T-helper 1 cell (primary cell): Measurements from ENCODE around the gene AMZ1.
"Not testable (repeated sequence)": the region's sequence is repeated elsewhere in the genome, so short reads cannot be mapped to it uniquely, and the experiment has no call there.

ENCODE experiments used
- DNase-seq, 5 donors: peaks; one replicate each; pipeline ENCODE4 v3.0.0-alpha.2; 2012 to 2020

The AMZ1 gene

DNA sequence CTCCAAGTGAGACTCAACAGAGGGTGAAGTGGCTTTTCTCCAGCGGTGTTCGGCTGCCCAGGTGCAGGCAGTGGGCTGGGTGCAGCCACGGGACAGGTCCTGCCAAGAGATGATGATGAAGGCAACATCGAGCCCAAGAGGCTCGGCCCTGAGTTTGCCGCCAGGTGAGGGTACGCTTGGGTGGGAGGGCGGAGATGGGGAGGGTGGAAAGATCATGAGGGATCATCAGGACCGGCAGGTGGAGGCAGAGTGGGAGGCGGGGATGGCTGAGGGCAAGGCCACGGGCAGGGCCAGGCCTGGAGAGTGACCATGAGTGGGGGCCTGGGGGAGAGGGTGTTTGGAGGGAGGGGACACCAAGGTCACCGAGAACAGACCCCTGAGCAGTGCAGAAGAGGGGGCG is 17.8 kb upstream of the AMZ1 start:
- DNase-seq = no peak

DNA sequence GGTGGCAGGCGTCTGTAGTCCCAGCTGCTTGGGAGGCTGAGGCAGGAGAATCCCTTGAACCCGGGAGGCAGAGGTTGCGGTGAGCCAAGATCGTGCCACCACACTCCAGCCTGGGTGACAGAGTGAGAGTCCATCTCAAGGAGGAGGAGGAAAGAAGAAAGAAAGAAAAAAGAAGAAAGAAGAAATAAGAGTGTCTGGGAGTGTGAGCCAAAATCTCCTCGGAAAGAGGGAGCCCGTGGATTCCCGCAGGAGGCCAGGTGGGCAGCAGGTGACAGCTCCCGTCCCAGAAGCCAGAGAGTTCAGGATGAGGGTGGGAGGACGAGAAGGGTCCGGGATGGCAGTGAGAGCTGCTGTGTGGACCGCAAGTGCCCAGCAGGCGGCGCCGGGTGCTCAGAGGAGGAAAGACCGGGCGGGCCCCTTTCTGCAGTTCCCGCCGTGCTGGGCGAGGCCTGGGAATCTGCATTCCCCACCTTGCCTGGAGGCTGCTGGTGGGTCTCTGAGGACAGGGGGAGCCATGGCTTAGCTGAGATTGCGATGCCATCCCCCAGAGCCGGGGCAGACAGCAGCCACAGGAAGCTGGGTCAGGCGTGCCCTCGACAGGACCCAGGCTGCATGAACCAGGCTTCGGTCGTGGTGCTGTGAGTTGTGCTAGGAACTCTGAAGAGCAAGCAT is 17.1 kb upstream of the AMZ1 start:
- DNase-seq = peak; percentile 27 to 62 (median 51)

DNA sequence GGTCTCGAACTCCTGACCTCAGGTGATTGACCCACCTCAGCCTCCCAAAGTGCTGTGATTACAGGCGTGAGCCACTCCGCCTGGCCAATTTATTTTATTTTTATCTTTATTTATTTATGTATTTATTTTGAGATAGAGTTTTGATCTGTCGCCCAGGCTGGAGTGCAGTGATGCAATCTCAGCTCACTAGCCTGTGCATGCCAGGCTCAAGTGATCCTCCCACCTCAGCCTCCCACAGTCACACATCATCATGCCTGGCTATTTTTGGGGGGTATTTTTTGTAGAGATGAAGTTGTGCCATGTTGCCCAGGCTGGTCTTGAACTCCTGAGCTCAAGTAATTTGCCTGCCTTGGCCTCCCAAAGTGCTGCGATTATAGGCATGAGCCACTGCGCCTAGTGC is 14.8 kb upstream of the AMZ1 start:
- DNase-seq = not testable (repeated sequence)

DNA sequence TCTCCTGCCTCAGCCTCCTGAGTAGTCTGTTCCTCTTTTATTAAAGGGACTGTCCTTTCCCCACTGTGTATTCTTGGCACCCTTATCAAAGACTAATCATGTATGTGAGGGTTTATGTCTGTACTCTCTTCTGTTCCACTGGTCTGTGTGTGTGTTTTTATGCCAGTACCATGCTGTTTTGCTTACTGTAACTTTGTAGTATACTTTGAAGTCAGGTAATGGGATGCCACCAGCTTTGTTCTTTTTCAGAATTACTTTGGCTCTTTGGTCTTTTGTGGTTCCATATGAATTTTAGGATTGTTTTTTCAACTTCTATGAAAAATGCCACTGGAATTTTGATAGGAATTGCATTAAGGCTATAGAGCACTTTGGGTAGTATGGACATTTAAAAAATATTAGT is 14.1 kb upstream of the AMZ1 start:
- no peak for DNase-seq

DNA sequence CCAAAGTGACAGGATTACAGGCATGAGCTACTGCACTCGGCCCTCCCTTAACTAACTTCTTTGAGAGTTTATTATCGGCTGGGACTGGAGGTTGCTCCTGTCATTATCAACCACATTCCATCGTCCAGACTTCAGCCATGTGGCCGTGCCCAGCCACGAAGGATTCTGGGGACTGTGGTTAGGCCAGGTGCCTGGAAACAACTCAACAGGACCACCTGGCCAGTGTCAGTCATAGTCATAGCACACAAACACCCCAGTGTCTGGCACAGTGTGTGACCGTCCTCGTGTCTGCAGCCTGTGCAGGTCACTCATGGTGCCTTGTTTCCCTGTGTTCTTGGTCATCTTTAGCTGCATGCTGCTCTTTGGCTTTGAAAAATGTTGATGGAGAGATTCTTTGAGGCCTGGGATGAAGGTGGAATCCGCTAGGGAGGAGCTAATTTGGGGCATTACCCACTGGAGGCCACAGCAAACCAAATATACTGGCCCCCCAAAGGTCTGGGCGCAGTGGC is 12.7 kb upstream of the AMZ1 start:
- no peak for DNase-seq

DNA sequence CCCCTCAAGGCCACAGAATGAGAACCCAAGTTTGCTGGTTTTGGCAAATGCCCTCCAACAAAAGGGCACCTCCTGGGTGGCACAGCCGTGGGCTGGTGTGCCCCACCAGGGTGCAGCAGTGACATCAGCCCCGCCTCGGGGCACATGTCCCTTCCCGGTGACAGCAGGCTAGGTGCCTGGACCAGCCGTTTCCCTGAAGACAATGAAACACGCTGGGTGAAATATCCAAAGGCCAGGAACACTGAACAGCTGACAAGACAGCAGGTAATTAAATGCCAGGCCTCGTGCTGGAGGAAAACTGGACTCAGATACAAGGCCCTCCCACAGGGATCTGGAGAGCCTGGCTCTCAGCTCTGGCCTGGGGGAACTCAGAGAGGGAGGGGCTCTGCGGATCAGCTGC is 11.4 kb upstream of the AMZ1 start:
- DNase-seq = not testable (repeated sequence)

DNA sequence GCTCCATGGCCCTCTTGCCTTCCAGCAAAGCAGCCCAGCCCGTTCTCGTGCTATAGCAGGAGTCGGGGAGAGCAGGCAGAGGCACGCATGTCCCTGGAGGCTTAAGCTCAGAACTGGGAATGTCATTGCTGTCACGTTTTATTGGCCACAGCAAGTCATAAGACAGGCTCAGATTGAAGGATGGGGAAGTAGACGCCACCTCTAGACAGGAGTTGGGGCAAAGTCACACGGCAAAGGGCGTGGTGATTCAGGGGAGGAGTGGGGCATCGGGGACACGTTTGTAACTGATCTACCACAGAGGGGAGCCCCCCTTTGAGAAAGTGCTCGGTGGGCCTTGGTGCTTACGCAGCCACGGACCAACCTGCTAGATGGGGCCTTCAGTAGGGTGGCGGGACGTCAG is 9.5 kb upstream of the AMZ1 start:
- not testable (repeated sequence) for DNase-seq

DNA sequence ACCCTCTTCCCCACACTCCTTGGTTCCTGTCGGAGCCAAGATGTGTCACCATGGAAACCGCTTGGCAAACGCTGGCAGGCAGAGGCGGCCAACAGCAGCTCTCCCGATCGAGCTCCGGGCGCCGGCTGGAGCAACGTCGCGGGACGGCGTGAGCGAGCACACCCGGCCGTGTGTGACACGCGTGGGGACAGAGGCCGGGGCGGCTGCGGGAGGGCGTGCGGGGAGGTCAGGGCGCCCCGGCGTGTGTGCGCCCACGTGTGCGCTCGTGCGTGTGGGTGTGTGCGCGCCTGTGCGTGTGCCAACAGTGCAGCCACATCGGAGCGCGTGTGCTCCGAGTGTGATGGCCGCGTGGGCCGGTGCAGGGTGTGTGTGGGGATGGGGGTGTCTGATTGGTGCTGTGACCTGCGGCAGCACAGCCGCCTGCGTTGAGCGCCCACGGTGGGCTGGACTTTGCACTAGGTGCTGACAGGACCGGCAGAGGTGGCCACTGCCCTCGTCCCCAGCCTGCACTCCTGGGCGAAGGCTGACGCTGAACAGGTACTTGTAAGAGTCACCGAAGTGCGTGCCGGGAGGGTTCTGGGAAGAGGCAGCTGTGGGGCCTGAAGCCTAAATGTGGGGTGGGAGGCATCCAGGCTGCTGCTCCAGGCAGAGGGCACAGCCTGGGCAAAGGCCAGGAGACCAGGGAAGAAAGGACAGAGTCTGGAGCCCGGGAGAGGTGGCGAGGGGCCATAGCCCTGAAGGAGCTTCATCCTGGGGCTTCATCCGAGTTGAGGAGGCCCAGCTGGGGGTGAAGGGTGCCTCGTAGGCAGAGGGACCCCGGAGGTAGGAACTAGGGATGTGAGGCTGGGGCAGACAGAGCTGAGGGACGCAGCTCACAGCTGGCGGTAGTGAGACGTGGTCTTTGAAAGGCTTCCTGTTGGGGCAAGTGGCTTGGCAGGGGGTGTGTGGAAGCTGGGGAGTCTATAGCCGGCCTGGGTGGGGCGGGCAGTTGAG is 8.6 kb upstream of the AMZ1 start:
- not testable (repeated sequence) for DNase-seq

DNA sequence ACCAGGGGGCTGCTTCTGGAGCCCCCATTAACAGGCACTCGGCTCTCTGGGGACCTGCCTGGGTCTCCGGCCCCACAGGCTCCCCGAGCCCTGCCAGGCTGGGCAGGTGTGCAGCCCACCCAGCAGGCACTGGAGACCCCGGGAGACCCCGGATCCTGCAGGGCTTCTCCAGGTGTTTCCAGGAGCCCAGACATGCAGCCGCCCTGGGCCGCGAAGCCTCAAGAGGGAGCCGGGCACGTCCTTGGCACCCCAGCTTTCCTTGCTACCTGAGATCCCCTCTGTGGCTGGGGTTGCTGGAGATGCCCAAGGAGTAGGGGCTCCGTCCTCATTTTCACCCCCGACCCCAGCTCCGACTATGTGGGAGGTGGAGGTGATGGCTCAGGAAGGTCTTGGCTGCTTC is 7.7 kb upstream of the AMZ1 start:
- no peak for DNase-seq

DNA sequence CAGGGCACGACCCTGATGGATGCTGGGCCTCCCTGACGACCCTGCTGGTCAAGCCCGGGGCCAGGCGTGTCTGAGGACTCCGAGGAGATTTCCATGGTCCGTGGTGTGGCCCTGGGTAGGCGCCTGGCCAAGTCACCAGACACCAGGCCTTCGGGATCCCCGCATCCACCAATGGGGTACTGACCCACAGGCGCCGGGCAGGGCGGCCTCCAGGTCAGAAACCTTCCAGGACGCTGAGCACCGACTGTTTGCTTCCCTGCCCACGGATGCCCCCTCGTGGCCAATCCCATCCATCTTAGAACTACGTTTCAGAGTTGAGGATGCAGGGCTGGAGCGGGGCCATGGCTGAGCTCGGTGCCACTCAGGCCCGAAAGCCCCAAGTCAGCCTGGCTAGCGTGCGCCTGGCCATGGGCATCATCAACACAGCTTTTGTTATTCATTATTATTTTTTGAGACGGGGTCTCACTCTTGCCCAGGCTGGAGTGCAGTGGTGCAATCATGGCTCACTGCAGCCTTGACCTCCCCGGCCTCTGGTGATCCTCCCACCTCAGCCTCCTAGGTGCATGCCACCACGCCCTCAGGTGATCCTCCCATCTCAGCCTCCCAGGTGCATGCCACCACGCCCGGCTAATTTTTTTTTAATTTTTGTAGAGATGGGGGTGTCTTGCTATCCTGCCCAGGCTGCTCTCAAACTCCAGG is 7.1 kb upstream of the AMZ1 start:
- DNase-seq = peak in 2 of 5 donors; percentile 32 to 40

DNA sequence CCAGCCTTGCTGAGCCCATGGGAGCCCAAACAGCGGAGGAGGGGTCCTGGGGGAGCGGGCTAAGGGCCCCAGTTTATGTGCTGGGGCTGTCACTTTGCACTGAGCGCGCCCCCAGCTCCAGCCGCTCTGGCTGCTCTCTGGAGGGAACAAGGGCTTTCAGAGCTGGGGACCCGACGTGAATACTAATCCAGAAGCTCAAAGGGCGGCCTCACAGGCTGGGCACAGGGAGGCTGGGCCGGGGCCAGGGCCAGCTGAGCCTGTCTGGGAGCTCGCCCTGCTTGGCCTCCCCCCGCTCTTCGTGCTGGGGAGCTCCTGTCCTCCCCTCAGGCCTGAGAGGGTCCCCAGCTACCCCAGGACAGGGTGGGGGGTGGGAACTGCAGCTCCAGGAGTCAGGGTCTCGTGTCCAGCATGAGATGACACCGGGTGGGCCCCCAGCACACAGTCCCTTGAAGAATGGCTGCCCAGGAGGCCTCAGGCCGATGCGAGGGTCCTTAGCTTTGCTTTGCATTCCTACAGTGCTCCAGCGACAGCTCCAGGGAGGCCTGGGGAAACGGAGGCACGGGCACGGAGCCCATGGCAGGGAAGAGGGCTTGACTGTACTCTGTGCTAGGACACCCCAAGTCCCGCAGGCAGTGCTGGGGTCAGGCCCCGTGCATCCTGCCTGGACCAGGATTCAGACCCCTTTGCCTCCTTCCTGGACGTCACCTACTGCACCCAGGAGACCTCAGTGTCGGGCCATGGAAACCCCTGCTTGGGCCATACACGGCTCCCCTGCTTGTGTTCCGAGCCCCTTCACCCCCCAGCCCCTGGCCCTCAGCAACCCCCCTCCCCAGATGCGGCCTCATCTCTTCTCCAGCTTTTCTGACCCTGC is 5.8 kb upstream of the AMZ1 start:
- no peak for DNase-seq

DNA sequence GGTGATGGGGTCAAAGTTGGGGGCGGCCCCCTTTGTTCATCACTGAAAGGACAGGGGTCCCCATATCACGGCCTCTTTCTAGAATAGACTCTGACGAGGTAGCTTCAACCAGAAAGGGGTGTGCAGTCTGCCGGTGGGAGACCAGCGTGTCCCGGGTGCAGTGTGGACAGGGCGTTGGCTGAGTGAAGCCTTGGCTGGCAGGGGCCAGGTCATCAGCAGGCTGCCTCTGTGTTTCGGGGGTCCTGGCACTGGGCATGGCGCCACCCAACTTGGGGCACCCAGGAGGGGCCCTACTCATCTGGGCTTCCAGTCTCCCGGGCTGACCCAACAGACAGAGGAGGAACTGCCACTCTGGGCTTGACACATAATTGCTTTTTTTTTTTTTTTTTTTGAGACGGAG is 3.5 kb upstream of the AMZ1 start:
- no peak for DNase-seq

DNA sequence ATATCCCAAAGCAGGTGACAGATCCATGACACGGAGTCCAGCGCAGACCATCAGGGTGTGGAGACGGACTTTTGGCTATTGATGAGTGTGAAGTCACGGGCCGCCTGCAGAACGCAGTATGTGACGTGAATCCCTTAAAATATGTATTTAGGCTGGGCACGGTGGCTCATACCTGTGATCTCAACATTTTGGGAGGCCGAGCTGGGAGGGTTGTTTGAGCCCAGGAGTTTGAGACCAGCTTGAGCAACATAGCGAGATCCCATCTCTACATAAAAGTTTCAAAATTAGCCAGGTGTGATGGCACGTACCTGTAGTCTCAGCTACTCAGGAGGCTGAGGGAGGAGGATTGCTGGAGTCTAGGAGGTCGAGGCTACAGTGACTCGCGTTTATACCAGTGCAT is 1.9 kb upstream of the AMZ1 start:
- DNase-seq = no peak

DNA sequence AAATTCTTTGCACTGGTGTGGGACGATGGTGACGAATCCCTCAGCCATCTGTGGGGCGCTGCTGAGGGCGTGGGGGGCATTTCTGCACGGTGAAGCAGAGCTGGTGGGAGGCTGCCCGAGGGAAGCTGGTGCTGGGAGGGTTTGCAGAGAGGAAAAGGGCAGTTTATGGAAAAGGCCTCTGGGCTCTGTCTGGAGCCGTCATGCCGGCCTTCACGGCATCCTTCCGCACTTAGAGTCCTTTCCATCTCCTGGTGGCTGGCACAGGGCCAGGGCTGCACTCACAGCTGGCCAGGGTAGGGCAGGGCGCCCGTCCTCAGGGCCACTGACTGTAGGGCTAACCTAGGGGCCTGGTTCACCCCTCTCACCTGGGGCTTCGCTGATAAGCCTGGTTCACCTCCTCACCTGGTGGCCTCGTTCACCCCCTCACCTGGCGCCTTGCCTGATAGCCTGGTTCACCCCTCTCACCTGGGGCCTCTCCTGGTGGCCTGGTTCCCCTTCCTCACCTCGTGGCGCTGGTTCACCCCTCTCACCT is 598 bp upstream of the AMZ1 start:
- DNase-seq = no peak

DNA sequence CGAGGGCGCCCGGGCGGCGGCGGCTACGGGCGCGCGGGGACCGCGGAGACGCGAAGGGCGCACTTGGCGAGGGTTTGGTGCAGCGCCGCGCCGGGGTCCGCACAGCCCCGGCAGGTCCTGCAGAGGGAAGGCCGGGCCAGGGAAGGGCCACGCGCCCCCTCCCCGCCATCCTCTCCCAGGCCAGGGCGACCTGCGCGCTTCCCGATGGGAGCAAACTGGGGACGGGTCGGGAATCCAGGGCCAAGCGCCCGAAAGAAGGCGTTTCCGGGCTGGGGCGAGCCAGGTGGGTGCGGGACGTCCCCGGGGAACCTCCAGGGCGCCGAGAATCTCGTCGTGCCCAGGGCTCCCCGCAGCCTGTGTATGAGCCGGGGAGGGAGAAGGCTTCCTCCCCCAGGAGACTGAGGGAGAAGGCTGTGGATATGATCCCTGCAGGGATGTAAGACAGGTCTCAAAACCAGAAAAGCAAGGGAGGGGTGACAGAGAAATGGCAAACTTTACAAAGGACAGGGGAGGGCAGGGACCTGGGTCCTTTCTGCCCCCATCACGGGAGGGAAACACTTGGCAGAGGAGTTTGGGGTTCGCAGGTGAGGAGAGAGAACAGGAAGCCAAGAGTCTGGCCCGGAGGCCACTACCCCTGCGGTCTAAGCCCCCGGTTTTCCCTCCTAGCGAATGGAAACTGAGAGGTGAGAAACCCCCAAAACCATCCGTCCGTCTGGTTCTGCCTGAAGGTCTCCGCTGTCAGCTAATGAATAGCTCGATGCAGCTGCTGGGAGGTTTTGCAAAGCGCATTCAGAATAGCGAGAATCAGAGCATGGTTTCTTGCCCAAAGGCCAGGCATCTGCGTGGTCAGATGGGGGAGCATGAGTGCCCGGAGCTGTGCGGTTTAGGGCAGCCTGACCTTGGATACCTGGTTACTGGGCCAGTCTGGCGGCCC is 674 bp downstream of the AMZ1 start:
- DNase-seq = no peak

DNA sequence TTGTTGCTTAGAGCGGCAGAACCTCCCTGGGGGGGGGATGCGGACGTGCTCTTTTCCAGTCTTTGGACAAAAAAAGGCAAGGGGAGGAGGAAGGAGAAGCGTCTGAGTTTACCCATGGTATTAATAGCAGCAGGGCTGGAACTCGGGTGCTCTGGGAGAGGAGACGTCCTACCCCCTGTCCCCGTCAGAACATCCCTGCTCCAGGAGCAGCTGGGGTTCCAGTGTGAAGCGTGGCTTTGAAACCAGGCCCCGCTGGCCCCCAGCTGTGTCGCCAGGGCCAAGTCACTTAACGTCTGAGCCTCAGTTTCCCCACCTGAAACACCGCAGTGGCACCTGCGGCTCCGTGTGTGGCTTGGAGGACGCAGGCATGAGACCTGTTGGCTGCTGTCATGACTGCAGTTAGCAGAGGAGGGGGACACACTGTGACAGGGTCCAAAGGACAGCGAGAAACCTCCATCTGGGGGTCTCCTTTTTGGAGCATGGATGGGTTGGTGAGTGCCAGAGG is 1.4 kb downstream of the AMZ1 start:
- no peak for DNase-seq

DNA sequence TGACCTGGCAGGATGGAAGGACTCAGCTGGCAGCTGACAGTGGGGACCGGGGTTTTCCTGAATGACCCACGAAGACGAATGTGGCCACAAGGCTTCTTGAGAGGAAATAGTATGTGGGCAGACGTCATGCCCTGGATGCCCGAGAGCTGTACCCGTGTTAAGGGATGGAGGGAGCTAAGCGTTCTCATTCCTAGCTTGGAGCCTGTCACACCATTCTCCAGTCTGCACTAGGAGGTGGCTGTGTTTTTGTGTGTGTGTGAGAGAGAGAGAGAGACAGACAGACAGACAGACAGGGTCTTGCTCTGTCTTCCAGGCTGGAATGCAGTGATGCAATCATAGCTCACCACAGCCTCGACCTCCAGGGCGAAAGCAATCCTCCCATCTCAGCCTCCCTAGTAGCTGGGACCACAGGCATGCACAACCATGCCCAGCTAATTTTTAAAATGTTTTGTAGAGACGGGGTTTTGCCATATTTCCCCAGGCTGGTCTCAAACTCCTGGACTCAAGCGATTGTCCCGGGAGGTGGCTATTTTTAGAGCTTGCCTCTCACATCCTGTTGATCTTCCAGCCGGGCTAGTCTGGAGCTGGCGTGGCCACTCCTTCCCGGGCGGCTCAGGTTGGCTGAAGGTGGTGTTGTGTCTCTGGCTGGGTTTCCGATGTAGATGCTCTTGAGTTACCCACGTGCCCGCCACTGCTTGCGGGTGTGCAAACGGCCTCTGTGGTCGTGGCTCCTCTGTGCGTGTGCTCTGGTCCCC is 2.1 kb downstream of the AMZ1 start:
- no peak for DNase-seq

DNA sequence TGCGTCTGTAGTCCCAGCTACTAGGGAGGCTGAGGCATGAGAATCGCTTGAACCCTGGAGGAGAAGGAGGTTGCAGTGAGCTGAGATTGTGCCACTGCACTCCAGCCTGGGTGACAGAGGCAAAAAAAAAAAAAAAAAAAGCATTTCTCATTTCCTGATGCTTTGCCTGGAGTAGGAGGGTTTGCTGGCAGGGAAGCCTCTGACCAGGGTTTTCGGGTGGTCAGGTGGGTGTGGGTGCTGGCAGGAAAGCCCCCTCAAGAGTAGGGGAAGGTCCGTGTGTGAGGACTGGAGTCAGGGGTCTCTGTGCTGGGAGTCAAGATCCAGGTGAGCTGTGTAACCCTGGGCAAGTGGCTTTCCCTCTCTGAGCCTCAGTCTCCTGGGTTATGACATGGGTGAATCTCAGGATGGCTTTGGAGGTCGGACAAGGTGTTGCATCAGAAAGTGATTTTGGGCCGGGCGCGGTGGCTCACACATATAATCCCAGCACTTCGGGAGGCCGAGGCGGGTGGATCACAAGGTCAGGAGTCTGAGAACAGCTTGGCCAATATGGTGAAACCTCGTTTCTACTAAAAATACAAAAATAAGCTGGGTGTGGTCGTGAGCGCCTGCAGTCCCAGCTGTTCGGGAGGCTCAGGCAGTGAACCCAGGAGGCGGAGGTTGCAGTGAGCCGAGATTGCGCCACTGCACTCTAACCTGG is 3.2 kb downstream of the AMZ1 start:
- no peak for DNase-seq

DNA sequence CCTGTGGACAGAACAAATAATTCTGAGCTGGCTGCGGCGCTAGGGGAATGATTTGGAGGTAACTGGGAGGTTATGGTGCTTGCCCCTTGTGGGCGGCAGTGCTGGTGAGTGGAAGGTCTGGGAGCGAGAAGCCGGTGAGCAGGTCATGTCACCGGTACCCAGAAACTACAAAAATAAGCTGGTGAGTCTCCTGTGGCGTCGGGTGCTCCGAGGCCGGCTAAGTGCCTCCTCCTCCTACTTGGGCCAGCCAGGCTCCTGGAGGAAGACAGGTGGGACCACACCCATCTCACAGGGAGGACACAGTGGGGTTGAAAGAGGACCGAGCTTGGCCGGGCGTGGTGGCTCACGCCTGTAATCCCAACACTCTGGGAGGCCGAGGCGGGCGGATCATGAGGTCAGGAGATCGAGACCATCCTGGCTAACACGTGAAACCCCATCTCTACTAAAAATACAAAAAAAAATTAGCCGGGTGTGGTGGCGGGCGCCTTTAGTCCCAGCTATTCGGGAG is 4.0 kb downstream of the AMZ1 start:
- DNase-seq = not testable (repeated sequence)
